Panc1 (cell line): ENCODE data around the gene ANKRD55. TPM values are rescaled to one million over a fixed set of nuclear protein-coding genes. Genes with fewer than 3 reads are reported as not detected.
"Not testable (repeated sequence)": the region's sequence is repeated elsewhere in the genome, so short reads cannot be mapped to it uniquely, and the experiment has no call there.

Experiments
- ATAC-seq: fragments of 200-7000 bp; cut with Tn5 transposase; 2 replicates; pipeline ENCODE4 v1.9.1; 2020; ENCODE audit warnings: mild to moderate bottlenecking, moderate library complexity
- BruUV-seq: library from RNA; stranded (reverse); fragments of 400-500 nt; replicated peaks from 2 replicates; lab custom pipeline; 2021; lab: Mats Ljungman, UMichigan
- CTCF ChIA-PET: fragments of 300-600 bp; sonication (Branson Sonifier 250); formaldehyde crosslinking; loops from one replicate; lab custom pipeline; 2022; ENCODE audit warnings: antibody characterized with exemption; lab: Charles Lee
- POLR2A ChIA-PET: fragments of 300-600 bp; sonication (Branson Sonifier 250); formaldehyde crosslinking; loops from one replicate; lab custom pipeline; 2022; ENCODE audit warnings: antibody characterized with exemption; lab: Charles Lee
- DNase-seq: peaks from one replicate; pipeline ENCODE4 v3.0.0-alpha.2; 2010; ENCODE audit warnings: low read depth, low spot score
- H3K27ac ChIP-seq: 2 replicates; pipeline ENCODE4 v1.5.1; 2011; ENCODE audit warnings: mild to moderate bottlenecking, low read length, inconsistent platforms
- H3K27me3 ChIP-seq: fragments of 200-500 bp; sonication (Bioruptor generic); 2 replicates; pipeline ENCODE4 v1.6.0; 2014; ENCODE audit warnings: low read length, inconsistent platforms; ENCODE audit not compliant: control insufficient read depth, insufficient read depth
- H3K36me3 ChIP-seq: fragments of 200-500 bp; sonication (Bioruptor generic); 2 replicates; pipeline ENCODE4 v1.5.1; 2014; ENCODE audit warnings: inconsistent platforms, mild to moderate bottlenecking, low read length, moderate library complexity; ENCODE audit not compliant: control insufficient read depth, insufficient read depth
- H3K4me1 ChIP-seq: 2 replicates; pipeline ENCODE4 v1.5.1; 2011; ENCODE audit warnings: inconsistent platforms, mild to moderate bottlenecking, low read length, moderate library complexity; ENCODE audit not compliant: control insufficient read depth, insufficient read depth
- H3K4me3 ChIP-seq, 2 experiments: 2 replicates each; pipeline ENCODE4 v1.5.1; 2011 to 2012; ENCODE audit warnings: low read depth in 2 of 2, low read length in 2 of 2, mild to moderate bottlenecking in 2 of 2, inconsistent platforms in 1 of 2, moderate library complexity in 1 of 2
- H3K9me3 ChIP-seq: fragments of 200-500 bp; sonication (Bioruptor generic); 2 replicates; pipeline ENCODE4 v1.5.1; 2014; ENCODE audit warnings: low read depth, mild to moderate bottlenecking, inconsistent platforms, low read length, moderate library complexity; ENCODE audit not compliant: control insufficient read depth, insufficient read depth
- POLR2AphosphoS5 ChIP-seq: IDR thresholded peaks from 2 replicates; pipeline ENCODE4 v1.6.1; 2012; ENCODE audit warnings: mild to moderate bottlenecking, low read depth, low read length, moderate library complexity
- REST ChIP-seq, 2 experiments: IDR thresholded peaks; 2 replicates each; pipeline ENCODE4 v1.6.1; 2011 to 2012; ENCODE audit warnings: low read depth in 2 of 2, control low read depth in 1 of 2, low read length in 1 of 2, mild to moderate bottlenecking in 1 of 2, moderate library complexity in 1 of 2; ENCODE audit not compliant: insufficient read depth in 1 of 2
- SIN3A ChIP-seq: IDR thresholded peaks from 2 replicates; pipeline ENCODE4 v1.6.1; 2012; ENCODE audit warnings: low read depth, mild to moderate bottlenecking, low read length, moderate library complexity, borderline replicate concordance; ENCODE audit not compliant: insufficient read depth
- TCF7L2 ChIP-seq: IDR thresholded peaks from 2 replicates; pipeline ENCODE4 v1.6.1; 2011; ENCODE audit warnings: mild to moderate bottlenecking, low read depth, low read length, inconsistent platforms
- in situ Hi-C: cut with HindIII; loops from 2 replicates; pipeline ENCODE4 v1.10.0; 2016; ENCODE audit warnings: low sequenced_read_pairs, low pct_unique_long_range_greater_than_20kb
- intact Hi-C: fragments of 100-400 bp; cut with micrococcal nuclease; formaldehyde crosslinking; loops from one replicate; pipeline ENCODE4 v1.10.0; 2022; ENCODE audit not compliant: unreplicated experiment
- total RNA-seq: library from RNA; stranded (reverse); gene quantifications from one replicate; pipeline ENCODE4 v1.2.1, GENCODE V29; 2021; ENCODE audit not compliant: unreplicated experiment
- TF ChIP-seq, protein P1 (sequence below): fragments of 450-650 bp; IDR thresholded peaks from 2 replicates; pipeline ENCODE4 v1.5.1; 2017; ENCODE audit warnings: mild to moderate bottlenecking

The ANKRD55 gene
- total RNA-seq, 1 experiment from 2014 or later: not detected

- intact Hi-C loops (no loop called here), in situ Hi-C loops (no loop called here)
- Histone ChIP-seq H3K4me1 (no peaks in the 10 kb centered on the region), H3K4me3 (no peak overlapping the region), H3K27me3 (no peaks in the 10 kb centered on the region), H3K27ac (no peak overlapping the region), H3K9me3 (no peaks in the 10 kb centered on the region), H3K36me3 (no peaks in the 10 kb centered on the region)
- ChIA-PET CTCF (no interaction called here), POLR2A (interaction anchor here (0.6 kb wide), 1 partner anchor 540 kb away, joined by 3 read pairs; no protein-coding TSS in a partner anchor)
- TF ChIP-seq, protein P1, sequence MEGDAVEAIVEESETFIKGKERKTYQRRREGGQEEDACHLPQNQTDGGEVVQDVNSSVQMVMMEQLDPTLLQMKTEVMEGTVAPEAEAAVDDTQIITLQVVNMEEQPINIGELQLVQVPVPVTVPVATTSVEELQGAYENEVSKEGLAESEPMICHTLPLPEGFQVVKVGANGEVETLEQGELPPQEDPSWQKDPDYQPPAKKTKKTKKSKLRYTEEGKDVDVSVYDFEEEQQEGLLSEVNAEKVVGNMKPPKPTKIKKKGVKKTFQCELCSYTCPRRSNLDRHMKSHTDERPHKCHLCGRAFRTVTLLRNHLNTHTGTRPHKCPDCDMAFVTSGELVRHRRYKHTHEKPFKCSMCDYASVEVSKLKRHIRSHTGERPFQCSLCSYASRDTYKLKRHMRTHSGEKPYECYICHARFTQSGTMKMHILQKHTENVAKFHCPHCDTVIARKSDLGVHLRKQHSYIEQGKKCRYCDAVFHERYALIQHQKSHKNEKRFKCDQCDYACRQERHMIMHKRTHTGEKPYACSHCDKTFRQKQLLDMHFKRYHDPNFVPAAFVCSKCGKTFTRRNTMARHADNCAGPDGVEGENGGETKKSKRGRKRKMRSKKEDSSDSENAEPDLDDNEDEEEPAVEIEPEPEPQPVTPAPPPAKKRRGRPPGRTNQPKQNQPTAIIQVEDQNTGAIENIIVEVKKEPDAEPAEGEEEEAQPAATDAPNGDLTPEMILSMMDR: no peak
- no peak for TF ChIP-seq POLR2AphosphoS5
- TF ChIP-seq SIN3A: no peak
- TF ChIP-seq TCF7L2: no peak
- TF ChIP-seq REST (IDR thresholded peaks at IDR 0.05; ENCODE audit: insufficient read depth in 1 of 2, low read depth in 2 of 2, low read length in 1 of 2): no peak
- no peak for DNase-seq
- BruUV-seq: no TSS peak
- ATAC-seq: no peak
These were observed 74.7 kb downstream of the ANKRD55 start for GRCh38 chr5:56158331-56158960.

DNA sequence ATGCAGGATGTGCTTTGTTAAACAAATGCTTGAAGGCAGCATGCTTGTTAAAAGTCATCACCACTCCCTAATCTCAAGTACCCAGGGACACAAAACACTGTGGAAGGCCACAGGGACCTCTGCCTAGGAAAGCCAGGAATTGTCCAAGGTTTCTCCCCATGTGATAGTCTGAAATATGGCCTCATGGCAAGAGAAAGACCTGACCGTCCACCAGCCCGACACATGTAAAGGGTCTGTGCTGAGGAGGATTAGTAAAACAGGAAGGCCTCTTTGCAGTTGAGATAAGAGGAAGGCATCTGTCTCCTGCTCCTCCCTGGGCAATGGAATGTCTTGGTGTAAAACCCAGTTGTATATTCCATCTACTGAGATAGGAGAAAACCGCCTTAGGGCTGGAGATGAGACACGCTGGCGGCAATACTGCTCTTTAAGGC lies 75.9 kb downstream of the ANKRD55 start:
- intact Hi-C loops, H3K27ac ChIP-seq, H3K27me3 ChIP-seq, H3K4me1 ChIP-seq, POLR2A ChIA-PET, in situ Hi-C loops, ATAC-seq, H3K4me3 ChIP-seq, CTCF ChIA-PET, H3K36me3 ChIP-seq, DNase-seq, BruUV-seq, H3K9me3 ChIP-seq: not testable (repeated sequence)

GRCh38 chr5:56156585-56157190 lies 76.4 kb downstream of the ANKRD55 start:
- H3K4me1 ChIP-seq, intact Hi-C loops, H3K27me3 ChIP-seq, in situ Hi-C loops, CTCF ChIA-PET, BruUV-seq, POLR2A ChIA-PET, H3K27ac ChIP-seq, ATAC-seq, H3K36me3 ChIP-seq, H3K4me3 ChIP-seq, H3K9me3 ChIP-seq, DNase-seq: not testable (repeated sequence)
